ENCODE data around the gene OR51E1. TPM values are rescaled to one million over a fixed set of nuclear protein-coding genes. Genes with fewer than 3 reads are reported as not detected.

The OR51E1 gene
- total RNA-seq, 1 donor from 2014 or later = 0.41 TPM

GRCh38 chr11:4704790-4705334 is 61.1 kb downstream of the OR51E1 start:
- no peak for DNase-seq (ENCODE audit: low spot score in 2 of 2)
- no peak for FAIRE-seq

Other genes starting within 250 kb of the OR51E1 start
- gene OR52K2, start 194.7 kb upstream of the OR51E1 start, total RNA-seq = not detected
- not detected for gene OR52K1, start 161.3 kb upstream of the OR51E1 start, total RNA-seq
- not detected for gene OR52M1, start 98.8 kb upstream of the OR51E1 start, total RNA-seq
- not detected for gene OR52I2, start 62.2 kb upstream of the OR51E1 start, total RNA-seq
- gene OR52I1, start 49.9 kb upstream of the OR51E1 start, total RNA-seq = not detected
- 10.2 TPM for gene TRIM68, start 35.8 kb upstream of the OR51E1 start, total RNA-seq
- gene OR51D1, start 6.5 kb upstream of the OR51E1 start, total RNA-seq = not detected
- under 0.01 TPM for gene OR51E2, start 53.9 kb downstream of the OR51E1 start, total RNA-seq
- not detected for gene MMP26, start 60.8 kb downstream of the OR51E1 start, total RNA-seq
- gene OR51F1, start 126.0 kb downstream of the OR51E1 start, total RNA-seq = not detected
- gene OR52R1, start 160.4 kb downstream of the OR51E1 start, total RNA-seq = not detected
- not detected for gene OR51F2, start 177.3 kb downstream of the OR51E1 start, total RNA-seq
- not detected for gene OR51S1, start 205.2 kb downstream of the OR51E1 start, total RNA-seq
- gene OR51T1, start 237.9 kb downstream of the OR51E1 start, total RNA-seq = not detected

Data from frontal cortex (tissue), 4 donors.